Osteoblast (primary cell): Measurements from ENCODE around the gene STK32C. TPM values are rescaled to one million over a fixed set of nuclear protein-coding genes. Genes with fewer than 3 reads are reported as not detected.
A peak's percentile ranks its signal among the peaks of the same experiment; 100 is the strongest.

ENCODE experiments used
- DNase-seq: peaks from one replicate; pipeline ENCODE4 v3.0.0; 2011; ENCODE audit warnings: low spot score, mixed read lengths; ENCODE audit not compliant: insufficient read length; ENCODE audit errors: missing footprints
- H2AFZ ChIP-seq: 2 replicates; pipeline ENCODE4 v1.6.0; 2011; ENCODE audit warnings: mild to moderate bottlenecking, low read length
- H3K27ac ChIP-seq: 2 replicates; pipeline ENCODE4 v1.5.1; 2011; ENCODE audit warnings: mild to moderate bottlenecking, low read depth, low read length, moderate library complexity
- H3K27me3 ChIP-seq: 2 replicates; pipeline ENCODE4 v1.6.0; 2012; ENCODE audit warnings: mild to moderate bottlenecking, control low read depth, inconsistent platforms, low read length, moderate library complexity; ENCODE audit not compliant: insufficient read depth
- H3K36me3 ChIP-seq: 2 replicates; pipeline ENCODE4 v1.5.1; 2011; ENCODE audit warnings: mild to moderate bottlenecking, low read length, control low read depth, moderate library complexity; ENCODE audit not compliant: insufficient read depth
- H3K4me1 ChIP-seq: 2 replicates; pipeline ENCODE4 v1.5.1; 2011; ENCODE audit warnings: mild to moderate bottlenecking, low read length, control low read depth, moderate library complexity; ENCODE audit not compliant: insufficient read depth
- H3K4me2 ChIP-seq: 2 replicates; pipeline ENCODE4 v1.6.0; 2011; ENCODE audit warnings: mild to moderate bottlenecking, low read length; ENCODE audit not compliant: insufficient read depth
- H3K4me3 ChIP-seq: fragments of 200-600 bp; sonication (generic); 3 replicates; pipeline ENCODE4 v1.5.1; 2012; ENCODE audit warnings: mild to moderate bottlenecking, low read length, inconsistent platforms; ENCODE audit not compliant: insufficient read depth
- H3K79me2 ChIP-seq: 2 replicates; pipeline ENCODE4 v1.6.0; 2012; ENCODE audit warnings: mild to moderate bottlenecking, low read length, control low read depth, inconsistent platforms; ENCODE audit not compliant: insufficient read depth
- H3K9me3 ChIP-seq: 2 replicates; pipeline ENCODE4 v1.5.1; 2011; ENCODE audit warnings: low read depth, low read length, control low read depth
- H4K20me1 ChIP-seq: 2 replicates; pipeline ENCODE4 v1.6.0; 2012; ENCODE audit warnings: mild to moderate bottlenecking, low read length, control low read depth; ENCODE audit not compliant: insufficient read depth
- CTCF ChIP-seq: IDR thresholded peaks from 2 replicates; pipeline ENCODE4 v1.5.1; 2011; ENCODE audit warnings: mild to moderate bottlenecking, low read depth, low read length, moderate library complexity; ENCODE audit errors: extremely low read depth
- total RNA-seq: library from RNA; depleted of rRNA; stranded (reverse); fragments of >200 nt; gene quantifications from 2 replicates; pipeline ENCODE4 v1.2.3, GENCODE V29; 2012

Gene STK32C
- total RNA-seq, 1 donor, result 14.5 TPM

DNA sequence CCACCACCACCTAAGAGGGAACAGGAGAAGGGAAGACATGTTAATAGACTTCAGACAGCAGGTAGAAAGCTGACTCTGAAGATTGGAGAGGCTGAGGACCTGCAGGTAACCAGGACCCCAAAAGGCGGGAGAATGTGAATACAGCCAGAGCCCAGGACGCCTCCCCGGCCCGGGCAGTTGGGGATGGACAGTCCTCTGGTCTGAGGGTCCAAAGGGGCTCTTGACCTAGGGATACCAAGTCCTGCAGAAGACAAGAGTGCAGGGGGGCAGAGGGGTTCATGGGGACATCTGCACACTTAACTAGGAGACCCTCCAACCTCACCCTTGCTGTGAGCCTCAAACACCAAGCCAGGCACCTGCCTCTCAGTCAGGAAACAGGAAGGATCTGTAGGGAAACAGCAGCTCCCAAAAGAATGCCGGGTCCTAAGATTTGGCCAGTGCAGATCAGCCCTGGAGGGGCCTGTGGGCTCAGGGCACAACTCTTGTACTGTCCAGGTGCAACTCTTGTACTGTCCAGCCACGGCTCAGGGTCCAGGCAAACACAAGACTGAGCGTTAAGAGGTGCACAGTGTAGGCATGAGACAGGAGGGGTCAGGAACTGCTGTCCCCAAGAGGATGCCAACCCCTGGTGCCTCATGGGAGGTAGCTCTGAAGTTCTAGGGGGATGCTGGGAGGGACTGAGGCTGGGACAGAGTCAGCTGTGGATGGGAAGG is 2.3 kb upstream of the STK32C start:
- Histone ChIP-seq H3K27me3 (peaks cover 26% of the 10 kb centered on the region), H3K4me3 (no peak overlapping the region), H3K27ac (no peak overlapping the region), H3K9me3 (no peaks in the 10 kb centered on the region), H3K79me2 (no peaks in the 10 kb centered on the region), H3K36me3 (no peaks in the 10 kb centered on the region), H2AFZ (no peak overlapping the region), H3K4me2 (no peak overlapping the region), H4K20me1 (no peaks in the 10 kb centered on the region), H3K4me1 (peaks cover 4% of the 10 kb centered on the region)
- TF ChIP-seq CTCF, result no peak
- peak; percentile 43 for DNase-seq

DNA sequence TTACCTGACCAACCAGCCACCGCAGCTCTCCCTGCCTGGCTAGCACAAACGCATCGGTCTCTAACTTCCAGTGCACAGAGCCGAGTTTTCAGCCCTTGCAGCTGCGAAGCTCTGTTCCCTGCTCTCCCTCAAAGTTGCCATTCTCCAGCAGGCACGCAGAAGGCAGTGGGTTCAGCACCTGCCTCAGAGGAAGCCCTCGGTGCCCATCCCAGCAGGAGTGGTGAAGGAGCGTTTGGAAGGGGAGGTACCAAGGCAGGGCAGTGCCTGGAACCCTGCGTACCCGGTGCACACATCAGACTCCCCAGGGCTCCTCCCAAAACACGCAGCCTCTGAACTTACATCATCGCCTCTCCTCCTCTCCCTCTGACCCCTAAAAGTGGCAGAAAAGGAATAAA is 1.7 kb upstream of the STK32C start:
- no peaks in the 10 kb centered on the region for H3K36me3 ChIP-seq
- H4K20me1 ChIP-seq, result peaks cover 1% of the 10 kb centered on the region
- no peak overlapping the region for H2AFZ ChIP-seq
- H3K4me1 ChIP-seq, result peaks cover 4% of the 10 kb centered on the region
- peaks cover 26% of the 10 kb centered on the region for H3K27me3 ChIP-seq
- no peak overlapping the region for H3K27ac ChIP-seq
- DNase-seq, result no peak
- no peaks in the 10 kb centered on the region for H3K79me2 ChIP-seq
- H3K9me3 ChIP-seq, result no peaks in the 10 kb centered on the region
- TF ChIP-seq CTCF, result no peak
- no peak overlapping the region for H3K4me2 ChIP-seq
- H3K4me3 ChIP-seq, result no peak overlapping the region

DNA sequence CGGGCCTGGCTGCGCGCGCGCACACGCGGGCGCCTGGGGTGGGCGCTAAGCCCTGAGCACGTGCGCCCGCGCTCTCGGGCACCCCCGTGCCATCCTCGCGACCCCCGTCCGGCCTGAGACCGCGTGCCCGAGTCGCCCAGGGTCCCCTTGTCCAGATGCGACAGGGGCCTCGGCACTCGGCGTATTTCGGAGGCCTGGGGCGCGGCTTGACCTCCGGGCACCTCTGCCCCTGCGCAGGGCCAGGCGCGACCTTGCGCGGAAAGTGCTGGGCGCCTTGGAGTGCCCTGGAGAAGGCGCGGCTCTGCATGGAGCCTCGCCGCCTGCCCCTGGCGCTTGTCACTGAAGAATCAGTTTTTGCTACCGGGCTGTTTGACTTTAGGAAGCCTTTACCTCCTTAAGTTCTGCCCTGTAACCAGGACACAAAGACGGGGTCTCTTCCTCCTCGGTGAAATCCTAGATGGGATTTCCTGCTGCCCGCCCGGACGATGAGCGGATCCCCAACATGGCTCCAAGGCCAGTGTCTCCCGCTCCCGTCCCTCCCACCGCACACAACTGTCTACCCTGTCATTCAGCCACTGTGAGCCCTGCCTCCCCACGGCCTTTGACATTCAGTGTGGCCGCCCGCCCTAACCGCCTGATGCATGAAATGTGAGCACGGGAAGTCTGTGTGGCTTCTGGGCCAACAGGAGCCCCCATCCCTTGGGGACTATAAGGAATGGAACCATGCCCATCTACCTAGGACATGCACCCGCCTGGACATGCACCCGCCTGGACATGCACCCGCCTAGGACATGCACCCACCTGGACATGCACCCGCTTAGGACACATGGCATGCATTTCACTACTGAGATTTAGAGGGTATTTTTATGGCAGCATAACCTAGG is 1.1 kb upstream of the STK32C start:
- Histone ChIP-seq H4K20me1 (peaks cover 4% of the 10 kb centered on the region), H3K4me3 (peak overlapping the region; percentile 78), H3K27me3 (peaks cover 26% of the 10 kb centered on the region), H3K36me3 (no peaks in the 10 kb centered on the region), H3K27ac (no peak overlapping the region), H3K4me2 (peak overlapping the region; percentile 84), H3K4me1 (peaks cover 4% of the 10 kb centered on the region), H3K9me3 (no peaks in the 10 kb centered on the region), H2AFZ (no peak overlapping the region), H3K79me2 (no peaks in the 10 kb centered on the region)
- peak; percentile 85 for DNase-seq
- TF ChIP-seq CTCF, result no peak
